ENCODE results near the gene TOR1B.
A peak's percentile ranks its signal among the peaks of the same experiment; 100 is the strongest.
"Not testable (repeated sequence)": the region's sequence is repeated elsewhere in the genome, so short reads cannot be mapped to it uniquely, and the experiment has no call there.

The TOR1B gene

GRCh38 chr9:129776938-129777768 lies 25.8 kb upstream of the TOR1B start:
- DNase-seq, result peak in 2 of 3 experiments; percentile 16 to 44

- no peak for DNase-seq
These were observed 25.2 kb upstream of the TOR1B start for GRCh38 chr9:129777769-129778130.

- no peak for DNase-seq
These were observed 24.5 kb upstream of the TOR1B start for GRCh38 chr9:129778469-129778868.

GRCh38 chr9:129779560-129780190 lies 23.3 kb upstream of the TOR1B start:
- no peak for DNase-seq

- DNase-seq, result no peak
These were observed 21.9 kb upstream of the TOR1B start for GRCh38 chr9:129781131-129781530.

- DNase-seq, result no peak
These were observed 21.0 kb upstream of the TOR1B start for GRCh38 chr9:129781981-129782380.

GRCh38 chr9:129783516-129784361 lies 19.2 kb upstream of the TOR1B start:
- peak; percentile 44 to 86 (median 55) for DNase-seq

GRCh38 chr9:129784970-129785369 lies 18.0 kb upstream of the TOR1B start:
- not testable (repeated sequence) for DNase-seq

- no peak for DNase-seq
These were observed 17.1 kb upstream of the TOR1B start for GRCh38 chr9:129785866-129786265.

GRCh38 chr9:129786481-129786880 lies 16.5 kb upstream of the TOR1B start:
- no peak for DNase-seq

GRCh38 chr9:129794549-129794948 lies 8.4 kb upstream of the TOR1B start:
- DNase-seq, result no peak

- DNase-seq, result not testable (repeated sequence)
These were observed 7.0 kb upstream of the TOR1B start for GRCh38 chr9:129796029-129796428.

GRCh38 chr9:129798973-129799372 lies 4.0 kb upstream of the TOR1B start:
- DNase-seq, result no peak

- no peak for DNase-seq
These were observed 1.5 kb upstream of the TOR1B start for GRCh38 chr9:129801504-129801903.

- peak in 1 of 3 experiments; percentile 69 for DNase-seq
These were observed 684 bp downstream of the TOR1B start for GRCh38 chr9:129803676-129804060.

- DNase-seq, result no peak
These were observed 3.1 kb downstream of the TOR1B start for GRCh38 chr9:129806061-129806460.

GRCh38 chr9:129809346-129809745 lies 6.4 kb downstream of the TOR1B start:
- no peak for DNase-seq

GRCh38 chr9:129810116-129810515 lies 7.1 kb downstream of the TOR1B start:
- DNase-seq, result no peak

GRCh38 chr9:129810788-129811187 lies 7.8 kb downstream of the TOR1B start:
- DNase-seq, result no peak

- no peak for DNase-seq
These were observed 9.0 kb downstream of the TOR1B start for GRCh38 chr9:129811967-129812363.

- DNase-seq, result no peak
These were observed 9.4 kb downstream of the TOR1B start for GRCh38 chr9:129812385-129812784.

GRCh38 chr9:129813661-129814060 lies 10.7 kb downstream of the TOR1B start:
- no peak for DNase-seq

GRCh38 chr9:129814432-129815223 lies 11.6 kb downstream of the TOR1B start:
- no peak for DNase-seq

Data from NCI-H1417 (cell line).